Prostate gland (tissue), 2 donors: ENCODE data around the gene TAS2R31. TPM values are rescaled to one million over a fixed set of nuclear protein-coding genes. Genes with fewer than 3 reads are reported as not detected.
"Not testable (repeated sequence)": the region's sequence is repeated elsewhere in the genome, so short reads cannot be mapped to it uniquely, and the experiment has no call there.

Experiments used
- DNase-seq: peaks from one replicate; pipeline ENCODE4 v3.0.0-alpha.2; 2019; ENCODE audit warnings: low spot score
- H3K27ac ChIP-seq, 2 donors: fragments of 200-600 bp; sonication (generic); 2 replicates each; pipeline ENCODE4 v1.5.1; 2017 to 2019
- H3K27me3 ChIP-seq: fragments of 200-600 bp; sonication (generic); replicated peaks from 2 replicates; pipeline ENCODE4 v1.5.1; 2019; ENCODE audit not compliant: insufficient read depth
- H3K36me3 ChIP-seq, 2 donors: fragments of 200-600 bp; sonication (generic); 1 replicate in 1 of 2; 2 replicates in 1 of 2; pipeline versions ENCODE4 v1.5.1 to v1.8.1; 2017 to 2019
- H3K4me1 ChIP-seq: fragments of 200-600 bp; sonication (generic); replicated peaks from 2 replicates; pipeline ENCODE4 v1.5.1; 2019
- H3K4me3 ChIP-seq, 2 donors: fragments of 200-600 bp; sonication (generic); 2 replicates each; pipeline ENCODE4 v1.5.1; 2017 to 2019
- H3K9me3 ChIP-seq: fragments of 200-600 bp; sonication (generic); 2 replicates; pipeline ENCODE4 v1.5.1; 2017
- POLR2A ChIP-seq: fragments of 450-650 bp; IDR thresholded peaks from one replicate; pipeline ENCODE4 v1.6.1; 2016; ENCODE audit warnings: antibody characterized with exemption, mild to moderate bottlenecking
- POLR2AphosphoS5 ChIP-seq: sonication (generic); formaldehyde crosslinking; IDR thresholded peaks from one replicate; pipeline ENCODE4 v1.6.1; 2017; ENCODE audit warnings: antibody characterized with exemption
- WGBS: methylation state at CpG from one replicate; pipeline ENCODE4 v1.1.5; 2018; 5-methylcytosine and 5-hydroxymethylcytosine counted together
- intact Hi-C: fragments of 100-400 bp; cut with DNase I; formaldehyde crosslinking; loops from one replicate; pipeline ENCODE4 v1.14.2; 2022
- total RNA-seq, 2 donors: library from RNA; depleted of rRNA; stranded (reverse); fragments of >200 nt; gene quantifications; one replicate each; pipeline ENCODE4 v1.1.0, GENCODE V29; 2016
- TF ChIP-seq, protein P1 (sequence below), 4 experiments: fragments of 200-600 bp in 2 of 4; fragments of 450-650 bp in 2 of 4; sonication (generic) in 2 of 4; IDR thresholded peaks; 1 replicate in 3 of 4; 2 replicates in 1 of 4; pipeline ENCODE4 v1.5.1; 2016 to 2019; ENCODE audit warnings: antibody characterized with exemption in 4 of 4, mild to moderate bottlenecking in 2 of 4, moderate library complexity in 2 of 4

TAS2R31 gene
- total RNA-seq, 2 donors from 2014 or later: 0.59 to 5.1 TPM

GRCh38 chr12:11040162-11040561 is 9.0 kb upstream of the TAS2R31 start:
- 89% methylated on average over 1 of the region's 1 CpG for WGBS
- intact Hi-C loops: no loop called here
- TF ChIP-seq, protein P1, sequence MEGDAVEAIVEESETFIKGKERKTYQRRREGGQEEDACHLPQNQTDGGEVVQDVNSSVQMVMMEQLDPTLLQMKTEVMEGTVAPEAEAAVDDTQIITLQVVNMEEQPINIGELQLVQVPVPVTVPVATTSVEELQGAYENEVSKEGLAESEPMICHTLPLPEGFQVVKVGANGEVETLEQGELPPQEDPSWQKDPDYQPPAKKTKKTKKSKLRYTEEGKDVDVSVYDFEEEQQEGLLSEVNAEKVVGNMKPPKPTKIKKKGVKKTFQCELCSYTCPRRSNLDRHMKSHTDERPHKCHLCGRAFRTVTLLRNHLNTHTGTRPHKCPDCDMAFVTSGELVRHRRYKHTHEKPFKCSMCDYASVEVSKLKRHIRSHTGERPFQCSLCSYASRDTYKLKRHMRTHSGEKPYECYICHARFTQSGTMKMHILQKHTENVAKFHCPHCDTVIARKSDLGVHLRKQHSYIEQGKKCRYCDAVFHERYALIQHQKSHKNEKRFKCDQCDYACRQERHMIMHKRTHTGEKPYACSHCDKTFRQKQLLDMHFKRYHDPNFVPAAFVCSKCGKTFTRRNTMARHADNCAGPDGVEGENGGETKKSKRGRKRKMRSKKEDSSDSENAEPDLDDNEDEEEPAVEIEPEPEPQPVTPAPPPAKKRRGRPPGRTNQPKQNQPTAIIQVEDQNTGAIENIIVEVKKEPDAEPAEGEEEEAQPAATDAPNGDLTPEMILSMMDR (IDR thresholded peaks at IDR 0.05): no peak
- no peak for TF ChIP-seq POLR2A

GRCh38 chr12:11039171-11039570 is 8.0 kb upstream of the TAS2R31 start:
- WGBS: 71% methylated on average over 3 of the region's 3 CpGs
- Histone ChIP-seq H3K9me3 (no peaks in the 10 kb centered on the region), H3K4me3 (no peak overlapping the region), H3K27ac (no peak overlapping the region), H3K4me1 (no peaks in the 10 kb centered on the region), H3K36me3 (no peaks in the 10 kb centered on the region), H3K27me3 (no peaks in the 10 kb centered on the region)
- intact Hi-C loops: no loop called here
- TF ChIP-seq, protein P1 (IDR thresholded peaks at IDR 0.05): no peak
- no peak for TF ChIP-seq POLR2A
- TF ChIP-seq POLR2AphosphoS5: no peak
- DNase-seq: no peak

More at GRCh38 chr12:11040162-11040561, 9.0 kb upstream of the TAS2R31 start:
- Histone ChIP-seq H3K4me1 (no peaks in the 10 kb centered on the region), H3K27me3 (no peaks in the 10 kb centered on the region), H3K36me3 (no peaks in the 10 kb centered on the region), H3K27ac (no peak overlapping the region), H3K9me3 (no peaks in the 10 kb centered on the region), H3K4me3 (no peak overlapping the region)
- DNase-seq: no peak

DNA sequence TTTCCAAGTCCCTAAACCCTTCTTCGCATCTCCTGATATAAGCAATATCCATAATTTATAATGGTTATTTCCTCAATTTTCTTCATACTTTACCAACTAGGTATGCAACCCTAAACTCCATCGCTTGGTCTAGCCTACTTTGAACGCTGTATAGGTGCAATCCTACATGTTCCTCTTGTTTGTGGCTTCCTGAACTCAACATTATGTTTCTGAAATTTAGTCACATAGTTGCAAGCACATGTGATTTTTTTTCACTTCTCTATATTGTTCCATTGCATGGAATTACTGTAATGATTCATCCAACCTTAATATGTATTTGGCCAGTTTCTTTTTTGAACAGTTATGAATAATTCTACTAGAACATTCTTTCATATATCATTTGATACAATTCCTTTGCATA is 2.8 kb upstream of the TAS2R31 start:
- H3K36me3 ChIP-seq, DNase-seq, H3K4me3 ChIP-seq, H3K27me3 ChIP-seq, H3K4me1 ChIP-seq, H3K27ac ChIP-seq, intact Hi-C loops, H3K9me3 ChIP-seq: not testable (repeated sequence)
- WGBS: 100% methylated on average over 1 of the region's 3 CpGs

DNA sequence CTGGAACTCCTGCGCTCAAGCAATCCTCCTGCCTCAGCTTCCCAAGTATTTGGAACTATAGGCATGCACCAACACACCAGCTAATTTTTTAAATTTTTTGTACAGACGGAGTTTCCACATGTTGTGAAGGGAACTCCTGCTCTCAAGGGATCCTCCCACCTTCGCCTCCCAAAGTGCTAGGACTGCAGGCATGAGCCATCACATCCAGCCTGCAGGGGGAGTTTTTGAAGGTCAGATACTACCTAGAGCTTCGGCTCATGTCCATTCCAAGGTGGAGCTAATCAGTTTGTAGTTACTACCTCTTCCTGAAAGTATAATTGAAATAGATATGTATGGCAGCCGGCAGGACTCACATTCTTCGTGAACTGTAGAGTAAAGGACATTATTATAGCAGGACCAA is 5.1 kb downstream of the TAS2R31 start:
- no peak for DNase-seq
- Histone ChIP-seq H3K36me3 (no peaks in the 10 kb centered on the region), H3K27ac (no peak overlapping the region), H3K9me3 (no peaks in the 10 kb centered on the region), H3K27me3 (no peaks in the 10 kb centered on the region), H3K4me1 (no peaks in the 10 kb centered on the region), H3K4me3 (no peak overlapping the region)
- WGBS: 95% methylated on average over 6 of the region's 6 CpGs
- intact Hi-C loops: no loop called here
- TF ChIP-seq POLR2AphosphoS5: no peak
- TF ChIP-seq, protein P1 (IDR thresholded peaks at IDR 0.05): no peak
- TF ChIP-seq POLR2A: no peak

DNA sequence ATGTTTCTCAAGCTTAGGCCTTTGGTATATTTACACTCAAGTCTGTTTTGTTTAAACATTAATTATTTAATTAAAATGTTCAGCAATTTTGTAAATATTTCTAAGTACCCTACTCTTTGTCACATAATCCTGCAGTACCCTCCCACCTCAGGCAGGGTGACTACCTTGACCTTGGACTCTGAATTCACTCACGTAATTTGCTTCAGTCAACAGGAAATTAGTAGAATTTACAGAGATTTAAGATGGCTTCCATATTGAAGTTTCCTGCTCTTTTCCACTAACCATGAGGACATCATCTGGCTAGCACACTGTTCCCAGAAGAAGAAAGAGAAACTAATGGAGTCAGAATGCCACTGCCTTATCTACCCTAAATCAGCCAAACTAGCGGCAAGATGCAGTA is 7.8 kb downstream of the TAS2R31 start:
- DNase-seq: no peak
- Histone ChIP-seq H3K27me3 (no peaks in the 10 kb centered on the region), H3K9me3 (no peaks in the 10 kb centered on the region), H3K36me3 (no peaks in the 10 kb centered on the region), H3K27ac (no peak overlapping the region), H3K4me1 (no peaks in the 10 kb centered on the region), H3K4me3 (no peak overlapping the region)
- 87% methylated on average over 2 of the region's 2 CpGs for WGBS
- intact Hi-C loops: no loop called here
- TF ChIP-seq, protein P1 (IDR thresholded peaks at IDR 0.05): no peak
- TF ChIP-seq POLR2AphosphoS5: no peak
- TF ChIP-seq POLR2A: no peak
